H1 (cell line): ENCODE data around the gene C18orf63. TPM values are rescaled to one million over a fixed set of nuclear protein-coding genes. Genes with fewer than 3 reads are reported as not detected.

Experiments
- CTCF ChIA-PET: fragments of 300-600 bp; sonication (Branson Sonifier 250); formaldehyde crosslinking; loops from one replicate; lab custom pipeline; 2021; ENCODE audit not compliant: partially characterized antibody; lab: Charles Lee
- POLR2A ChIA-PET: fragments of 300-600 bp; sonication (Branson Sonifier 250); formaldehyde crosslinking; loops from one replicate; lab custom pipeline; 2021; ENCODE audit warnings: inconsistent platforms; ENCODE audit not compliant: partially characterized antibody; lab: Charles Lee
- DNase-seq, 2 experiments: peaks; one replicate each; pipeline versions ENCODE4 v3.0.0 to v3.0.0-alpha.2; 2010 to 2022; ENCODE audit warnings: low spot score in 2 of 2, low read depth in 1 of 2, mixed read lengths in 1 of 2
- FAIRE-seq: peaks from 2 replicates; lab custom pipeline; 2011; peaks lifted over from hg19 to GRCh38; lab: Jason Lieb, UNC
- H2AFZ ChIP-seq: 2 replicates; pipeline ENCODE4 v1.8.1; 2012; ENCODE audit warnings: low read length, inconsistent platforms
- H2AK5ac ChIP-seq: 2 replicates; pipeline ENCODE4 v1.6.1; 2013; ENCODE audit warnings: low read depth, low read length
- H2BK120ac ChIP-seq: replicated peaks from 2 replicates; pipeline ENCODE3; 2013; ENCODE audit warnings: low read depth, low read length, inconsistent platforms
- H2BK12ac ChIP-seq: 2 replicates; pipeline ENCODE4 v1.6.1; 2013; ENCODE audit warnings: low read depth, low read length
- H2BK15ac ChIP-seq: 2 replicates; pipeline ENCODE4 v1.6.1; 2013; ENCODE audit warnings: low read length
- H2BK20ac ChIP-seq: 2 replicates; pipeline ENCODE4 v1.6.1; 2013; ENCODE audit warnings: low read length
- H2BK5ac ChIP-seq: 2 replicates; pipeline ENCODE4 v1.6.1; 2013; ENCODE audit warnings: low read depth, low read length
- H3K14ac ChIP-seq: 2 replicates; pipeline ENCODE4 v1.6.1; 2013; ENCODE audit warnings: inconsistent platforms; ENCODE audit not compliant: insufficient read length
- H3K18ac ChIP-seq: 2 replicates; pipeline ENCODE4 v1.6.1; 2013; ENCODE audit warnings: low read length; ENCODE audit errors: extremely low read depth
- H3K23ac ChIP-seq: 2 replicates; pipeline ENCODE4 v1.6.1; 2013; ENCODE audit warnings: inconsistent platforms; ENCODE audit not compliant: insufficient read length
- H3K23me2 ChIP-seq: 2 replicates; pipeline ENCODE4 v1.6.1; 2013; ENCODE audit warnings: low read depth, low read length
- H3K27ac ChIP-seq: 2 replicates; pipeline ENCODE4 v1.6.1; 2011; ENCODE audit warnings: low read depth, low read length, inconsistent platforms
- H3K27me3 ChIP-seq, 4 experiments: replicated peaks in 1 of 4; 1 replicate in 1 of 4; 2 replicates in 3 of 4; pipeline versions ENCODE4 v1.6.1 to v1.8.1; 2011 to 2013; ENCODE audit warnings: low read length in 3 of 4, mild to moderate bottlenecking in 3 of 4, inconsistent platforms in 2 of 4, mixed read lengths in 2 of 4, moderate library complexity in 1 of 4; ENCODE audit not compliant: control insufficient read depth in 3 of 4, insufficient read depth in 3 of 4; ENCODE audit errors: extremely low read depth in 1 of 4
- H3K36me3 ChIP-seq, 4 experiments: 2 replicates each; pipeline versions ENCODE4 v1.6.1 to v1.8.1; 2011 to 2013; ENCODE audit warnings: mild to moderate bottlenecking in 4 of 4, low read length in 3 of 4, moderate library complexity in 2 of 4, control low read depth in 1 of 4, inconsistent platforms in 1 of 4; ENCODE audit not compliant: insufficient read depth in 4 of 4, control insufficient read depth in 2 of 4
- H3K4ac ChIP-seq: replicated peaks from 2 replicates; pipeline ENCODE3; 2013; ENCODE audit warnings: low read length, low read depth, mixed read lengths, inconsistent platforms; ENCODE audit not compliant: insufficient read length
- H3K4me1 ChIP-seq, 4 experiments: replicated peaks in 1 of 4; 1 replicate in 1 of 4; 2 replicates in 3 of 4; pipeline versions ENCODE4 v1.6.1 to v1.8.1; 2011 to 2013; ENCODE audit warnings: low read length in 3 of 4, inconsistent platforms in 2 of 4, mixed read lengths in 1 of 4; ENCODE audit not compliant: insufficient read depth in 4 of 4, control insufficient read depth in 3 of 4
- H3K4me2 ChIP-seq, 2 experiments: 2 replicates each; pipeline versions ENCODE4 v1.6.1 to v1.8.1; 2011 to 2013; ENCODE audit warnings: low read depth in 2 of 2, low read length in 2 of 2, control low read depth in 1 of 2, inconsistent platforms in 1 of 2, mild to moderate bottlenecking in 1 of 2; ENCODE audit not compliant: insufficient read depth in 1 of 2
- H3K4me3 ChIP-seq, 4 experiments: fragments of 200-600, 300-600 bp in 1 of 4; sonication (generic), shearing (Covaris generic), sonication (Bioruptor Twin) in 1 of 4; 2 replicates each; pipeline versions ENCODE4 v1.5.1 to v1.8.1; 2011 to 2016; ENCODE audit warnings: low read length in 4 of 4, low read depth in 3 of 4, control low read depth in 2 of 4, inconsistent platforms in 2 of 4, mild to moderate bottlenecking in 2 of 4, mixed read lengths in 1 of 4, moderate library complexity in 1 of 4; ENCODE audit not compliant: insufficient read depth in 2 of 4; ENCODE audit errors: extremely low read depth in 1 of 4
- H3K56ac ChIP-seq: replicated peaks from 2 replicates; pipeline ENCODE3; 2013; ENCODE audit warnings: low read depth, mild to moderate bottlenecking, mixed read lengths, low read length, inconsistent platforms; ENCODE audit not compliant: insufficient read length
- H3K79me1 ChIP-seq: 2 replicates; pipeline ENCODE4 v1.6.1; 2013; ENCODE audit warnings: low read depth, low read length, control low read depth
- H3K79me2 ChIP-seq, 2 experiments: 2 replicates each; pipeline versions ENCODE4 v1.6.1 to v1.8.1; 2012 to 2013; ENCODE audit warnings: low read length in 2 of 2, mild to moderate bottlenecking in 2 of 2, inconsistent platforms in 1 of 2; ENCODE audit not compliant: insufficient read depth in 2 of 2, control insufficient read depth in 1 of 2
- H3K9ac ChIP-seq, 4 experiments: replicated peaks in 1 of 4; 1 replicate in 1 of 4; 2 replicates in 3 of 4; pipeline versions ENCODE4 v1.6.1 to v1.8.1; 2011 to 2013; ENCODE audit warnings: low read depth in 3 of 4, low read length in 3 of 4, control low read depth in 2 of 4, mild to moderate bottlenecking in 2 of 4, moderate library complexity in 2 of 4, inconsistent platforms in 1 of 4; ENCODE audit errors: extremely low read depth in 1 of 4
- H3K9me3 ChIP-seq, 2 experiments: 2 replicates each; pipeline versions ENCODE4 v1.6.1 to v1.8.1; 2012 to 2013; ENCODE audit warnings: mild to moderate bottlenecking in 2 of 2, moderate library complexity in 2 of 2, control low read depth in 1 of 2, inconsistent platforms in 1 of 2, low read depth in 1 of 2, low read length in 1 of 2, mixed read lengths in 1 of 2; ENCODE audit not compliant: insufficient read depth in 2 of 2
- H4K20me1 ChIP-seq, 2 experiments: replicated peaks in 1 of 2; 2 replicates each; pipeline versions ENCODE3 to v1.8.1; 2011 to 2013; ENCODE audit warnings: inconsistent platforms in 2 of 2, low read length in 2 of 2, mild to moderate bottlenecking in 1 of 2; ENCODE audit not compliant: insufficient read depth in 2 of 2, control insufficient read depth in 1 of 2
- H4K5ac ChIP-seq: 2 replicates; pipeline ENCODE4 v1.6.1; 2013; ENCODE audit warnings: low read length, low read depth, mixed read lengths, inconsistent platforms; ENCODE audit not compliant: insufficient read length
- H4K8ac ChIP-seq: 2 replicates; pipeline ENCODE4 v1.8.0; 2013; ENCODE audit warnings: mild to moderate bottlenecking, moderate library complexity, low read length, inconsistent platforms; ENCODE audit not compliant: insufficient read depth; ENCODE audit errors: extremely low read depth
- H4K91ac ChIP-seq: replicated peaks from 2 replicates; pipeline ENCODE3; 2013; ENCODE audit warnings: low read length, mixed read lengths, inconsistent platforms; ENCODE audit not compliant: insufficient read length
- ATF2 ChIP-seq: IDR thresholded peaks from 2 replicates; pipeline ENCODE4 v1.6.1; 2012; ENCODE audit warnings: low read length, inconsistent platforms
- CBX8 ChIP-seq: fragments of 300-800, 300-1000 bp; sonication (generic); IDR thresholded peaks from 2 replicates; pipeline ENCODE4 v1.7.1; 2016; ENCODE audit warnings: low read depth, low read length, borderline replicate concordance
- EZH2 ChIP-seq: fragments of 200-600 bp; sonication (generic); IDR thresholded peaks from 2 replicates; pipeline ENCODE4 v1.7.1; 2012; ENCODE audit warnings: low read depth, mild to moderate bottlenecking, moderate library complexity, low read length, inconsistent platforms; ENCODE audit not compliant: severe bottlenecking
- KDM4A ChIP-seq: IDR thresholded peaks from one replicate; pipeline ENCODE4 v1.7.1; 2012; ENCODE audit warnings: low read depth, mild to moderate bottlenecking, moderate library complexity, low read length, inconsistent platforms; ENCODE audit not compliant: severe bottlenecking
- KDM5A ChIP-seq: fragments of 200-600 bp; IDR thresholded peaks from 2 replicates; pipeline ENCODE4 v1.7.1; 2012; ENCODE audit warnings: mild to moderate bottlenecking, low read length, inconsistent platforms, mixed read lengths
- MAX ChIP-seq: IDR thresholded peaks from 2 replicates; pipeline ENCODE4 v1.6.1; 2012; ENCODE audit warnings: inconsistent platforms
- POLR2A ChIP-seq, 2 experiments: IDR thresholded peaks; 1 replicate in 1 of 2; 2 replicates in 1 of 2; pipeline ENCODE4 v1.6.1; 2011; ENCODE audit warnings: low read depth in 2 of 2, low read length in 2 of 2, mild to moderate bottlenecking in 2 of 2; ENCODE audit errors: control extremely low read depth in 1 of 2
- POLR2AphosphoS5 ChIP-seq: IDR thresholded peaks from 2 replicates; pipeline ENCODE4 v1.6.1; 2011; ENCODE audit warnings: low read depth, low read length
- SAP30 ChIP-seq: fragments of 300-600 bp; sonication (generic); IDR thresholded peaks from 2 replicates; pipeline ENCODE4 v1.7.1; 2012; ENCODE audit warnings: low read length, moderate library complexity, mild to moderate bottlenecking, inconsistent platforms; ENCODE audit not compliant: insufficient read depth, insufficient replicate concordance
- SIRT6 ChIP-seq: IDR thresholded peaks from one replicate; pipeline ENCODE4 v1.7.1; 2012; ENCODE audit warnings: low read length, inconsistent platforms
- SUZ12 ChIP-seq: fragments of 200-600 bp; sonication (generic); IDR thresholded peaks from 2 replicates; pipeline ENCODE4 v1.6.1; 2012; ENCODE audit warnings: mild to moderate bottlenecking, inconsistent platforms, low read length, moderate library complexity, mixed read lengths
- TEAD4 ChIP-seq: IDR thresholded peaks from 2 replicates; pipeline ENCODE4 v1.6.1; 2012; ENCODE audit warnings: low read depth, low read length, inconsistent platforms, mixed read lengths
- WGBS, 2 experiments: shearing (Covaris generic) in 1 of 2; methylation state at CpG; one replicate each; pipeline versions ENCODE4 v1.1.6 to v1.1.7; 2013 to 2015; ENCODE audit warnings: low lambda C conversion rate in 2 of 2, mixed read lengths in 2 of 2, inconsistent platforms in 1 of 2, low coverage in 1 of 2, missing lambda C conversion rate in 1 of 2; ENCODE audit not compliant: insufficient replicate concordance in 2 of 2, insufficient coverage in 1 of 2, insufficient read length in 1 of 2; ENCODE audit errors: extremely low coverage in 1 of 2, missing lambda C conversion rate in 1 of 2; 5-methylcytosine and 5-hydroxymethylcytosine counted together
- polyA plus RNA-seq, 7 experiments: library from polyadenylated mRNA; depleted of rRNA in 3 of 7; stranded (reverse) in 5 of 7; unstranded in 2 of 7; fragments of >200 nt in 5 of 7; fragments of 200-250 nt in 2 of 7; gene quantifications; 1 replicate in 5 of 7; 2 replicates in 1 of 7; 4 replicates in 1 of 7; pipeline versions ENCODE4 v1.2.1 to v1.2.3, GENCODE V29; 2011 to 2013; ENCODE audit warnings: missing spikeins in 2 of 7, mixed read lengths in 2 of 7
- total RNA-seq: library from RNA; stranded (reverse); fragmentation: NEBNext Ultra II Directional; extraction: Animal tissue kit (Norgen Biotek cat#: 25700); gene quantifications from 2 replicates; pipeline ENCODE4 v1.2.1, GENCODE V29; 2021

C18orf63 gene
- total and polyA plus RNA-seq, 2 of the 8 experiments (the other 6 are each of a cell fraction or from before 2014, with no cell fraction given), result not detected

- Histone ChIP-seq H3K14ac (no peak overlapping the region), H2BK15ac (no peak overlapping the region), H3K9ac (no peak overlapping the region), H3K36me3 (no peaks in the 10 kb centered on the region), H2BK5ac (no peak overlapping the region), H3K4me3 (no peak overlapping the region), H3K23me2 (no peaks in the 10 kb centered on the region), H2AFZ (0 out of 2 replicates have a peak overlapping the region, but pooled peaks have one; percentile 3), H2AK5ac (no peak overlapping the region), H4K20me1 (no peaks in the 10 kb centered on the region), H4K5ac (no peak overlapping the region), H3K23ac (no peak overlapping the region), H3K27me3 (no peaks in the 10 kb centered on the region), H3K4ac (no peak overlapping the region), H3K9me3 (no peaks in the 10 kb centered on the region), H3K18ac (no peak overlapping the region), H3K79me1 (no peaks in the 10 kb centered on the region), H4K8ac (no peak overlapping the region), H2BK12ac (no peak overlapping the region), H3K27ac (no peak overlapping the region), H2BK20ac (no peak overlapping the region), H3K4me1 (no peaks in the 10 kb centered on the region), H2BK120ac (no peak overlapping the region), H4K91ac (no peak overlapping the region), H3K4me2 (no peak overlapping the region), H3K56ac (no peak overlapping the region), H3K79me2 (no peaks in the 10 kb centered on the region)
- no peak for FAIRE-seq
- no peak for DNase-seq
- ChIA-PET CTCF (interaction anchor here (1.6 to 9.5 kb wide), 2 partner anchors 142 to 201 kb away, joined by 3 to 98 read pairs; partner anchors contain the start of gene CNDP2), POLR2A (no interaction called here)
- 81% methylated on average over 1 of the region's 1 CpG; no CpG with 5 or more reads in 1 of the 2 experiments for WGBS, 2 experiments
- TF ChIP-seq KDM4A, result no peak
- no peak for TF ChIP-seq POLR2A (IDR thresholded peaks at IDR 0.05; ENCODE audit: control extremely low read depth in 1 of 2, low read depth in 2 of 2, low read length in 2 of 2)
- TF ChIP-seq TEAD4, result no peak
- TF ChIP-seq MAX, result no peak
- no peak for TF ChIP-seq SAP30
- TF ChIP-seq POLR2AphosphoS5, result no peak
- no peak for TF ChIP-seq CBX8
- TF ChIP-seq EZH2, result no peak
- TF ChIP-seq ATF2, result no peak
- no peak for TF ChIP-seq SIRT6
- no peak for TF ChIP-seq SUZ12
- no peak for TF ChIP-seq KDM5A
These were observed 35.7 kb downstream of the C18orf63 start for GRCh38 chr18:74351354-74351753.
